GM19035 (cell line): ENCODE measurements around the gene PDZD2.
"Not testable (repeated sequence)": the region's sequence is repeated elsewhere in the genome, so short reads cannot be mapped to it uniquely, and the experiment has no call there.

Experiments used
- ATAC-seq: cut with Tn5 transposase; IDR thresholded peaks from one replicate; pipeline ENCODE4 v1.9.1; 2021; ENCODE audit not compliant: unreplicated experiment

The PDZD2 gene

GRCh38 chr5:31638748-31639418 is at the start of gene PDZD2:
TSS of gene PDZD2 (plus strand) at chr5:31639131.
- peak; percentile 75 for ATAC-seq

DNA sequence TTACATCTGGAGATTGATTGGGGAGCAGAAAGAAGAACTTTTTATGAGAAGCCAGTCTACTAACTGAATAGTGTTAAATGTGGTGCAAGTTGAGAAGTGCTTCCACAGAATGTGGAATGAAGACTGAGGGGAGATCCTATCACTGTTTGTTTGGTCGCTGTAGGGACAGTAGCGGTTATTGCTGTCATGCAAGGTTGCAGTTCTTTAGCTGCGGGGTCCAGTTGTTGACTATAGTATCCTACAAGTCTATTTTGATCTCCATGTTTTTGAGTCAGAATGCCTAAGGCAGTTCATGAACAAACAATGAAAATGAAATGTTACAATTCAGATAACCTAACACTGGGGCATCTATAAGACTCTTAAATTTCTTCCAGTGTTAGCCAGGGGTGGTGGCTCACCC is 45.3 kb upstream of the PDZD2 start:
- ATAC-seq, result no peak

DNA sequence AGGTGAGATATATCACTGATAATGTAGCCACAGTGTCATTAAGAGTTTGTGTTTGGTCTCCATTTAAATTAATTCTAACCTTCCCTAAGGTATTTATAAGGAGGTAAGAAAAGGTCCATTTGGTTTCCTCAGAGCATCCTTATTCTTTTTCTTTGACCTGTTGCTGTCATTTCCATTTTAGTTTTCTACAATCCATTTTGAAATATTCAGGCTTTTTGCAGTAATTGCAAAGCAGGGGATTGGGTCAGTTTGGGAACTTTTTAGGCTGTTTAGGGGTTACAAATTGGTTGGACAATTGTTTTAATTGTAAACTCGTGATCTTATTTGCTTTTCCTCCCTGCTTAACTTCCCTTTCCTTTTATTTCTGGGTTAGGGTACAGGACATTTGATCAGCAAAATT is 42.6 kb upstream of the PDZD2 start:
- no peak for ATAC-seq

DNA sequence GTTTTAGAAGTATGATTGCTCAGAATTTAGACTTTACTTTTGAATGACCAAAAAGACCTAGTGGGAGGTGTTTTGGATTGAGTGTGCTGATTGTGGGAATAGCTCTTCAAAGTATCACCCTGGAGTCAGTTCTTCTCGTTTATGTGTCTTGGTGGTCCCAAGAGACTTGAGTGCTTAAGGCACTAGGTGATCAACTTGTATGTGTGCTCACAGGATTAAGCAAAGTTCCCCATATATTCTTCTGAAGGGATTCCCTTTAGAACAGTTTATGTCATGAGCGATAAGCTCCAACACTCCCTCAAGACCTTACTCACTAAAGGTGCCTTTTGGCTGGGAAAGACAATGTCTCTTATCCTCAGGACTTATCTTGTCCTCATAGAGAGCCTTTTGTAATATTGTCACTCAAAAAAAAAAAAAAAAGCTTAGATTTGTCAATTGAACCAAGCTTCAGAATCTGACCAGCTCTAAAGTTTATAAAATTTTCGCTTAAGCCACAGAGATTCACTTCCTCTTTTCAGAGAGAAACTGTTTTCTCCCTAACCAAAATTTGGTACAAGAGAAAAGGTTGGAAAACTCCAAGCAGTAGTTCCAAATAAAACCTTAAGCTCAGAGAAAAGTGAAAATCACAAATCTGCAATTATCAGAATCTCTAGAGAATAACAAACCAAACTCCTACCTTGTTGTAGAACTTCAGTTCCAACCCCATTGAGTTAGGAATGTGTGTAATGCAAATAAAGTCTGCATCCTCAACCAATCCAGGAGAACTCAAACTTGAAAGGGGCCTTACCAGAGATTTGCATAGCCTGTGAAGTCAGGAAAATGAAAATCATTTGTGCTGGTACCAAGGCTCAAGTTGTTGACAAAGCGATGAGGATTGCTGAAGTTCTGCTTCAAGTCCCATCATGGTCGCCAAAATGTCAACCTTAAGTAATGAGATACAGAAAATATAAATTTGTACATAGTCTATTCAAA is 40.0 kb upstream of the PDZD2 start:
- no peak for ATAC-seq

- not testable (repeated sequence) for ATAC-seq
Observed at GRCh38 chr5:31602305-31602704, 36.6 kb upstream of the PDZD2 start.

DNA sequence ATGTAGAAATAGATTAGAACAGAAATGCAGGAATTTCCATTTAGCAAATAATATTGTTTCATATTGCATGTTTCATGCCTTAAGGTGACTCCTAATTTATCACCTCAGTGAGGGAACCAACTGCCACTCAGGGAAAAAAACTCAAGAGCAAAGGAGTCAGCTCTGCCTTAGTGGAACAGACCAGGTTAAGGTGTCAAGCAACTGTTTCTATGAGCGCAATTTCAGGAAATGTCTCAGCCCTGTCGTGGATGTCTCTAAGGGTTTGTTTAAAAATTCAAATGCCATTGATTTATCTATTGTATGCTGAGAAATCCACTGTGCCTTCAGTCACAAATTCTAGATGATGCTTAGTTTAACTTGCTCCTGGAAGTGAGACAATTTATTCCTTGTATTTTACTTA is 34.7 kb upstream of the PDZD2 start:
- ATAC-seq, result no peak

GRCh38 chr5:31604644-31605043 is 34.3 kb upstream of the PDZD2 start:
- no peak for ATAC-seq

DNA sequence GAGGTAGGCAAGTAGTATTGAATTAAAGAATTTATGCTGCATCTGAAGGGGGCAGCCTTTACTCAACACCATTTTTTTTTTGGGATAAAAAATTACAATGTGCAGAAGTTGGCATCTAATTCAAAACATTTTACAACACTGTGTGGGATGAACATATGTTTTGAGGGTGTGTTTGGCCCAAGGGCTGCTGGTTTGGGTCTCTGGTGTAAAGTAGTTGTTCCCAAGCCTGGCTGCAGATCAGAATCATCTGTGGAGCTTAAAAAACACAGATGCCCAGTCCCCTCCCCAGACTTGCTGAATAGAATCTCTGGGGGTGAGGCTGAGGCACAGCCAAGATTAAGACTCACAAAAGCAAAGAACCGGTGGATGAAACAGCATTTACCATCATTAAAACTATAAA is 33.0 kb upstream of the PDZD2 start:
- ATAC-seq, result no peak

- no peak for ATAC-seq
Observed at GRCh38 chr5:31607546-31607945, 31.4 kb upstream of the PDZD2 start.

- no peak for ATAC-seq
Observed at GRCh38 chr5:31611002-31611401, 27.9 kb upstream of the PDZD2 start.

- no peak for ATAC-seq
Observed at GRCh38 chr5:31613651-31614050, 25.3 kb upstream of the PDZD2 start.

GRCh38 chr5:31614151-31615020 is 24.5 kb upstream of the PDZD2 start:
- ATAC-seq, result no peak

- no peak for ATAC-seq
Observed at GRCh38 chr5:31617867-31618266, 21.1 kb upstream of the PDZD2 start.

- ATAC-seq, result no peak
Observed at GRCh38 chr5:31620026-31620425, 18.9 kb upstream of the PDZD2 start.

DNA sequence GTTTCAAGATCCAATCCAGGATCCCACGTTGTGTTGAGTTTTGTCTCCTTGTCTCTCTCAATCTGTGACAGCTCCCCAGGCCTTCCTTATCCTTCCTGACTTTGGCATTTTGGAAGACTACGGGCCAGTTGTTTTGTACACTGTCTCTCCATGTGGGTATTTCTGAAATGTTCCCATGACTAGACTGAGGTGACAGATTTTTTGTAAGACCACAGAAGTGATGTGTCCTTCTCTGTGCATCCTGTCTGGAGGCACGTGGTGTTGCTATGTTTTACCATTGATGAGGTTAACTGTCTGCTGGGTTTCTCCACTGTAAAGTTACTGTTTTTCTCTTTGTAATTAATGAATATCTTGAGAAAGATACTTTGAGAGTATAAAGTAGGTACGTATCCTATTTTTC is 15.7 kb upstream of the PDZD2 start:
- no peak for ATAC-seq

DNA sequence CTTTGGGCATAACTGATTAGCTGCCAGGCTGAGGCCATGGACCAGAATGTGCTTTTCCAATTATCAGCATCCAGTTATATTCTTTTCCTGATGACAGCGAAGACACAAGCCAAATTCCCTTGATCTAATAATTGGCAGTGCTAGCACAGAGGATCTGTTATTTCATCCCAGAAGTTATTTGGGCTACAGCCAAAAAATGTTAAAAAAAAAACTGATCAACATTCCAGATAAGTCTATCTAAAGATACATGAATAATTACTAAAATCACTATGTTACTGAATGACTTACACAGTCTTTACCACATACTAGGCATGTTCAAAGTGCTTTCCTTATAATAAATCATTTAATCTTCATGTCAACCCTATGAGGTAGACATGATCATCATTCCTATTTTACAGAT is 13.5 kb upstream of the PDZD2 start:
- ATAC-seq, result no peak

DNA sequence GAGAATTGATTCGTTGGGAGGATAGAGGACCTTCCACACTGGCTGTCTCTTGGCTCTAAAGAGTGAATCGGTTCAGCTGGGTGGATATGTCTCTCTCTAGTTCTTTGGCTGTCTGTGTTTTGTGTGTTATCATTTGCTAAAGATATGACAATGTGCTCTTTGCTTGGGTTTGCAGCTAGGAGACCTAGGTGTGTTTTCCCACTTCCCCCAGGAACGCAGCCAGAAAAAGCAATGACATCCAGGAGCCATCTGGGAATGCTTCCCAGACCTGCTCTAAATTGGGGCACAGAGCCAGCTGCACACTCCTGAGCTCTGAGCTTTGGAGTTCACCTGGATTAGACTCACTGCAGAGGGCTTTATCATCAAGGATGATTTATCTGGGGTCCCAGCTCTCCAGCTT is 12.8 kb upstream of the PDZD2 start:
- no peak for ATAC-seq

DNA sequence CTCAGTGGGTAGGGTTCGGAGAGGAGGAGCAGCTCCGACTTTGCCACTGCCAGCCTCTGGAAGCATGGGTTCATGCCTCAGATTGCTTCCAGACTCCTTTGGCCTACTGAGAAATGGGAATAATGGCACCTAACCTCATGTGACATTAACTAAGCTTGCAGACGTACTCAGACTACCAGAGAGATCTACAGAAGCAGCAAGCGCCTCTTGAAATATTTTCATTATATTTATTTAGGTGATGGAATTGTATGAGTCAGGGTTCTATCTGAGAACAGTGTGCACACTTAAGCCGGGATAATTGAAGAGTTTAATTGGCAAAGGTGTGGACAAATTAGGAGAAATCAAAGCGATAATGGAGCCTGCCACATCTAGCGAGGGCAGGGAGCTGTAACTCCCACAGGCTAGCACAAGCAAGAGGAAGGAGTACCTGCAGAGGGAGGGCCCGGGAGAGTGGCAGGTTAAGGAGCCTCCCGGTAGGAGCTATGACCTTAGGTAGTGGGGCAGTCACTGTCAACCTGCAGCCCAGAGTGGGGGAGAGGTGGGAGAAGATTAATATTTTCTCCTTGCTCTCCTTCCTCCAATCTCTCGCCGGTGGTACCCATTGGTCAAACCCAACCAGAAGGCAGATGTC is 12.2 kb upstream of the PDZD2 start:
- ATAC-seq, result no peak

- ATAC-seq, result no peak
Observed at GRCh38 chr5:31630931-31631330, 8.0 kb upstream of the PDZD2 start.

GRCh38 chr5:31632460-31632859 is 6.5 kb upstream of the PDZD2 start:
- no peak for ATAC-seq

DNA sequence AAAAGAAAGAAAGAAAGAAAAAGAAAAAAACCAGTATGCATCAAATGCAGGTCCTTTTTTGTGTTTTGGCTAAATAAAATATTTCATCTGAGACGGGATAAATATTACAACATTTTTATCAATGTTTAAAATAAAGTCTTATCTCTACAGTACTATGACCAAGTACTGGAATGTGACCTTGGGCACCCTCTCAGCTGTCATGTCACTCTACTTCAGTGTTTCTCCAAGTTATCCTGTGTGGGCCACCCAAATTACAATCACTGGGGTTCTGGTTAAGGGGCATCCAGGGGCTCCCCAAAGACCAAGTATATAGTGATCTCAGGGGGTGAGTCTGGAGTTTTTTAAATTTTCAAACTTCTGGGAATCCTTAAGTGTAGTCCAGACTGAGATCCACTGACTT is 3.5 kb upstream of the PDZD2 start:
- no peak for ATAC-seq
